PC-9 (cell line): ENCODE measurements around the gene CDK5. TPM values are rescaled to one million over a fixed set of nuclear protein-coding genes. Genes with fewer than 3 reads are reported as not detected.

Source experiments
- BruUV-seq: library from RNA; stranded (reverse); fragments of 400-500 nt; replicated peaks from 2 replicates; lab custom pipeline; 2021; lab: Mats Ljungman, UMichigan
- CTCF ChIA-PET: fragments of 300-600 bp; sonication (Branson Sonifier 250); formaldehyde crosslinking; loops from one replicate; lab custom pipeline; 2022; ENCODE audit warnings: antibody characterized with exemption; lab: Charles Lee
- POLR2A ChIA-PET: fragments of 300-600 bp; sonication (Branson Sonifier 250); formaldehyde crosslinking; loops from one replicate; lab custom pipeline; 2022; ENCODE audit warnings: antibody characterized with exemption; ENCODE audit not compliant: unreplicated experiment; lab: Charles Lee
- DNase-seq, 2 experiments: peaks; one replicate each; pipeline versions ENCODE4 v3.0.0 to v3.0.0-alpha.2; 2015 to 2022; ENCODE audit warnings: mixed read lengths in 1 of 2
- H2AFZ ChIP-seq: fragments of 200-600 bp; sonication (generic); 2 replicates; pipeline ENCODE4 v1.8.1; 2017; ENCODE audit warnings: antibody characterized with exemption
- H3F3A ChIP-seq: fragments of 200-600 bp; sonication (generic); 2 replicates; pipeline ENCODE4 v1.8.1; 2017; ENCODE audit warnings: antibody characterized with exemption, mild to moderate bottlenecking, low read depth; ENCODE audit not compliant: insufficient read depth
- H3K27ac ChIP-seq: fragments of 200-600 bp; sonication (generic); 2 replicates; pipeline ENCODE4 v1.6.1; 2016; ENCODE audit warnings: mixed run types
- H3K27me3 ChIP-seq: fragments of 200-600 bp; sonication (generic); 2 replicates; pipeline ENCODE4 v1.6.1; 2016; ENCODE audit warnings: low read depth, mixed run types; ENCODE audit not compliant: insufficient read depth
- H3K36me3 ChIP-seq: fragments of 200-600 bp; sonication (generic); 2 replicates; pipeline ENCODE4 v1.6.1; 2016; ENCODE audit warnings: low read depth, mixed run types
- H3K4me1 ChIP-seq: fragments of 200-600 bp; sonication (generic); replicated peaks from 2 replicates; pipeline ENCODE4 v1.6.1; 2016; ENCODE audit warnings: mixed run types; ENCODE audit not compliant: insufficient read depth
- H3K4me2 ChIP-seq: fragments of 200-600 bp; sonication (generic); 2 replicates; pipeline ENCODE4 v1.6.1; 2017; ENCODE audit warnings: mixed run types
- H3K4me3 ChIP-seq: fragments of 200-600 bp; sonication (generic); 2 replicates; pipeline ENCODE4 v1.6.1; 2016; ENCODE audit warnings: mixed run types
- H3K79me2 ChIP-seq: fragments of 200-600 bp; sonication (generic); 2 replicates; pipeline ENCODE4 v1.6.1; 2017; ENCODE audit warnings: low read depth, mixed run types
- H3K9me2 ChIP-seq: fragments of 200-600 bp; sonication (generic); 2 replicates; pipeline ENCODE4 v1.8.1; 2017; ENCODE audit warnings: mild to moderate bottlenecking; ENCODE audit not compliant: insufficient read depth
- H3K9me3 ChIP-seq: fragments of 200-600 bp; sonication (generic); 2 replicates; pipeline ENCODE4 v1.8.1; 2016; ENCODE audit warnings: low read depth; ENCODE audit not compliant: insufficient read depth
- H4K20me1 ChIP-seq: fragments of 200-600 bp; sonication (generic); 2 replicates; pipeline ENCODE4 v1.8.1; 2017; ENCODE audit not compliant: insufficient read depth
- EZH2 ChIP-seq: fragments of 200-600 bp; sonication (generic); IDR thresholded peaks from 2 replicates; pipeline ENCODE4 v1.8.0; 2017; ENCODE audit warnings: antibody characterized with exemption, low read depth
- intact Hi-C: fragments of 100-400 bp; cut with micrococcal nuclease; formaldehyde crosslinking; loops from one replicate; pipeline ENCODE4 v1.10.0; 2022; ENCODE audit not compliant: unreplicated experiment
- total RNA-seq: library from RNA; stranded (reverse); gene quantifications from 2 replicates; pipeline ENCODE4 v1.2.3, GENCODE V29; 2021
- TF ChIP-seq, protein P1 (sequence below): fragments of 200-600 bp; sonication (generic); conservative IDR thresholded peaks from 2 replicates; pipeline ENCODE4 v1.6.1; 2017; ENCODE audit warnings: mixed run types, antibody characterized with exemption, mild to moderate bottlenecking, moderate library complexity

Gene CDK5
- total RNA-seq, 1 experiment from 2014 or later = 45.7 TPM

DNA sequence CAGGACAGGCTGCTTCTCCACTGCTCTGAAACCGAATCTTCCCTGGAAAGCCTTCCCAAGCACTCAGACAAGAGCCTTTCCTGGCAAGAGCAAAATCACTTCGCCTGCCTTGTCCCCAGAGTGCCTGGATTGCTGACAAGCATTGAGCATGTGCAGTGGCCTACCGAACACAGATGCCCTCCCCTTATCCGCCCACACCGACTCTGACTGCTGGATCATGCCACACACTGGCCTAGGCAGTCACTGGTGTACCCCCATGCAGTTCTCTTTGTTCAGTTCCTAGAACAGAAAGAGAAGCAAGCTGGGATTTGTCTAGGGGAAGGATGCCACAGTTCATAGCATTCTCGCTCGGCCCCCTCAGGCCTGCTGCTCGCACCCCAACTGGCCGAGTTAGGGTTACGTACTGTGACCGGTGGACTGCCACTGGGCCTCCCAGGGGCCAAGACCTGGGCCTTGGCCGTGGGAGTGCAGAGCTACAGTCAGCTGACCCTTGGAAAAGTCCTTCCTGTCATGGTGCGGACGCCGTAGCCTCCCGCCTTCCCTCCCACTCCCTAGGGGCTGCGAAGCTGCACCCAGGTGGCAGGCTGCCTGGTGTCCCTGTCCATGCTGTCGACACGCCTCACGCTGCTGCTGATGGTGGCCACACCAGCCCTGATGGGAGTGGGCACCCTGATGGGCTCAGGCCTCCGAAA lies 22.5 kb downstream of the CDK5 start:
- DNase-seq = no peak
- peaks cover 24% of the 10 kb centered on the region for H3K4me1 ChIP-seq
- peaks cover 23% of the 10 kb centered on the region for H3F3A ChIP-seq
- H4K20me1 ChIP-seq = peaks cover 5% of the 10 kb centered on the region; the same call in 1 of the 2 replicates
- CTCF ChIA-PET = no interaction called here
- no peak overlapping the region for H3K27ac ChIP-seq
- BruUV-seq = no TSS peak
- H3K9me3 ChIP-seq = no peaks in the 10 kb centered on the region
- H3K79me2 ChIP-seq = peaks cover 8% of the 10 kb centered on the region; the same call in 1 of the 2 replicates
- H3K9me2 ChIP-seq = no peaks in the 10 kb centered on the region
- POLR2A ChIA-PET = no interaction called here
- intact Hi-C loops = no loop called here
- H3K4me3 ChIP-seq = no peak overlapping the region
- H3K4me2 ChIP-seq = no peak overlapping the region
- no peaks in the 10 kb centered on the region; the same call in 1 of the 2 replicates for H3K36me3 ChIP-seq
- no peak for TF ChIP-seq EZH2
- TF ChIP-seq, protein P1, sequence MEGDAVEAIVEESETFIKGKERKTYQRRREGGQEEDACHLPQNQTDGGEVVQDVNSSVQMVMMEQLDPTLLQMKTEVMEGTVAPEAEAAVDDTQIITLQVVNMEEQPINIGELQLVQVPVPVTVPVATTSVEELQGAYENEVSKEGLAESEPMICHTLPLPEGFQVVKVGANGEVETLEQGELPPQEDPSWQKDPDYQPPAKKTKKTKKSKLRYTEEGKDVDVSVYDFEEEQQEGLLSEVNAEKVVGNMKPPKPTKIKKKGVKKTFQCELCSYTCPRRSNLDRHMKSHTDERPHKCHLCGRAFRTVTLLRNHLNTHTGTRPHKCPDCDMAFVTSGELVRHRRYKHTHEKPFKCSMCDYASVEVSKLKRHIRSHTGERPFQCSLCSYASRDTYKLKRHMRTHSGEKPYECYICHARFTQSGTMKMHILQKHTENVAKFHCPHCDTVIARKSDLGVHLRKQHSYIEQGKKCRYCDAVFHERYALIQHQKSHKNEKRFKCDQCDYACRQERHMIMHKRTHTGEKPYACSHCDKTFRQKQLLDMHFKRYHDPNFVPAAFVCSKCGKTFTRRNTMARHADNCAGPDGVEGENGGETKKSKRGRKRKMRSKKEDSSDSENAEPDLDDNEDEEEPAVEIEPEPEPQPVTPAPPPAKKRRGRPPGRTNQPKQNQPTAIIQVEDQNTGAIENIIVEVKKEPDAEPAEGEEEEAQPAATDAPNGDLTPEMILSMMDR = no peak
- no peak overlapping the region for H2AFZ ChIP-seq
- H3K27me3 ChIP-seq = no peaks in the 10 kb centered on the region

DNA sequence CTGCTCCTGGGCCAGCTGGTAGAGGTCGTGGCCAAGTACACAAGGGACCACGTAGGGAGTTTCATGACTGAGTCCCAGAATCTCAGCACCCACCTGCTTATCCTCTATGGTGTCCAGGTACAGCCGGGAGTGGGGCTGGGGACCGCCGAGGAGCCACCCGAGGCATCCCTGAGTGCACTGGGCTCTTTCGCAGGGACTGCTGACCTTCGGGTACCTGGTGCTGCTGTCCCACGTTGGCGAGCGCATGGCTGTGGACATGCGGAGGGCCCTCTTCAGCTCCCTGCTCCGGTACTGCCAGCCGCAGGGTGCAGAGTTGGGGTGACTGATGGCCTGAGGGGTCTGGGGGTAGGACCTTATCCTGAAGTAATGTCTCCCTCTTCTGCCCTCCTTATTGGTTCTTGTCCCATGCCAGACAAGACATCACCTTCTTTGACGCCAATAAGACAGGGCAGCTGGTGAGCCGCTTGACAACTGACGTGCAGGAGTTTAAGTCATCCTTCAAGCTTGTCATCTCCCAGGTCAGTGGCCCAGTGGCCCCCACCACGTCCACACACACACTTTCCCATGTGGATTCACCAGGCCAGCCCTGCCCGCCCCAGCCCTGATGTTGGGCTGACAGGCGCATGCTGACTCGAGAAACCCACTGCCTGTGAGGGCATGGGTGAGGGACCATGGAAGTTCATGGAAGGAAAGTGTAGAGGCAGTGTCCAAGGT lies 23.2 kb downstream of the CDK5 start:
- H3K4me1 ChIP-seq = peaks cover 21% of the 10 kb centered on the region
- no peak overlapping the region for H3K27ac ChIP-seq
- BruUV-seq = no TSS peak
- ChIA-PET POLR2A (interaction anchor here (0.7 kb wide), 1 partner anchor 491 kb away, joined by 3 read pairs; no protein-coding TSS in a partner anchor), CTCF (no interaction called here)
- no peak for TF ChIP-seq EZH2
- TF ChIP-seq, protein P1 = no peak
- intact Hi-C loops = no loop called here
- no peaks in the 10 kb centered on the region for H4K20me1 ChIP-seq
- peaks cover 15% of the 10 kb centered on the region for H3K79me2 ChIP-seq
- no peaks in the 10 kb centered on the region for H3K9me3 ChIP-seq
- DNase-seq = no peak
- no peak overlapping the region for H2AFZ ChIP-seq
- H3K9me2 ChIP-seq = no peaks in the 10 kb centered on the region
- no peak overlapping the region for H3K4me3 ChIP-seq
- no peaks in the 10 kb centered on the region for H3K27me3 ChIP-seq
- no peak overlapping the region for H3K4me2 ChIP-seq
- peaks cover 16% of the 10 kb centered on the region for H3F3A ChIP-seq
- no peaks in the 10 kb centered on the region; the same call in 1 of the 2 replicates for H3K36me3 ChIP-seq

DNA sequence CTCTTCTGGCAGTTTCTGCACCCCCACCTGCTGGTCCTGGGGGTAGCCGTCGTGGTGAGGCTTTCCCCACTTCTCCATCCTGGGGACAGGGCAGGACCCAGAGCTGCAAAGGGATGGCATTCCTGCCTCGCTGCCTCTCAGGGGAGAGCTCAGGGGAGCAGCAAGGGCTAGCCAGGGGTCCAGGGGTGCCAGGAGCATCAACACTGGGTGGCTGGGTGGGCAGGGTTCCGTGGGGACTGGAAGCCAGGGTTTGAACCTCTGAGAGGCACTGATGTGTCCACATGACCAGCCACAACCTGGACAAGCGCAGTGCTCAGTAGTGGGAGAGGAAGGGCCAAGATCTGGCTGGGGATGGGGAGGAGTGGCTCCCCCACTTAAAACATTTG lies 23.8 kb downstream of the CDK5 start:
- Histone ChIP-seq H3K9me3 (no peaks in the 10 kb centered on the region), H3K27me3 (no peaks in the 10 kb centered on the region), H2AFZ (no peak overlapping the region), H3K4me3 (no peak overlapping the region), H3K4me2 (no peak overlapping the region), H4K20me1 (no peaks in the 10 kb centered on the region), H3K36me3 (no peaks in the 10 kb centered on the region; the same call in 1 of the 2 replicates), H3K27ac (no peak overlapping the region), H3K79me2 (peaks cover 21% of the 10 kb centered on the region), H3K4me1 (peaks cover 21% of the 10 kb centered on the region), H3K9me2 (no peaks in the 10 kb centered on the region), H3F3A (peaks cover 12% of the 10 kb centered on the region)
- DNase-seq = no peak
- intact Hi-C loops = no loop called here
- POLR2A ChIA-PET = interaction anchor here (0.7 kb wide), 1 partner anchor 492 kb away, joined by 3 read pairs; no protein-coding TSS in a partner anchor
- no TSS peak for BruUV-seq
- no peak for TF ChIP-seq EZH2
- TF ChIP-seq, protein P1 = no peak
- CTCF ChIA-PET = no interaction called here
